GM23338 (cell line): Measurements from ENCODE around the gene FBXO11. TPM values are rescaled to one million over a fixed set of nuclear protein-coding genes. Genes with fewer than 3 reads are reported as not detected.

Source experiments
- ATAC-seq: fragments of 200-7000 bp; cut with Tn5 transposase; 3 replicates; pipeline ENCODE4 v1.9.1; 2020
- DNase-seq: peaks from one replicate; pipeline ENCODE4 v3.0.0-alpha.2; 2015; ENCODE audit warnings: low spot score
- H2AFZ ChIP-seq: fragments of 200-600 bp; sonication (generic); 2 replicates; pipeline ENCODE4 v1.8.0; 2016; ENCODE audit warnings: antibody characterized with exemption, mild to moderate bottlenecking, moderate library complexity
- H3F3A ChIP-seq: fragments of 200-600 bp; sonication (generic); replicated peaks from 2 replicates; pipeline ENCODE4 v1.8.0; 2017; ENCODE audit warnings: antibody characterized with exemption, mixed run types, low read depth
- H3K27ac ChIP-seq: fragments of 200-600 bp; sonication (generic); 2 replicates; pipeline ENCODE4 v1.6.1; 2016; ENCODE audit warnings: low read depth
- H3K27me3 ChIP-seq: fragments of 200-600 bp; sonication (generic); 2 replicates; pipeline ENCODE4 v1.8.0; 2016; ENCODE audit warnings: mild to moderate bottlenecking, mixed run types, moderate library complexity; ENCODE audit not compliant: insufficient read depth
- H3K36me3 ChIP-seq: fragments of 200-600 bp; sonication (generic); 2 replicates; pipeline ENCODE4 v1.8.0; 2016; ENCODE audit warnings: mild to moderate bottlenecking; ENCODE audit not compliant: insufficient read depth
- H3K4me1 ChIP-seq: fragments of 200-600 bp; sonication (generic); 2 replicates; pipeline ENCODE4 v1.8.0; 2016; ENCODE audit warnings: mild to moderate bottlenecking, moderate library complexity; ENCODE audit not compliant: insufficient read depth
- H3K4me2 ChIP-seq: fragments of 200-600 bp; sonication (generic); 2 replicates; pipeline ENCODE4 v1.7.1; 2017; ENCODE audit warnings: mixed run types
- H3K4me3 ChIP-seq: fragments of 200-600 bp; sonication (generic); 2 replicates; pipeline ENCODE4 v1.6.1; 2016; ENCODE audit warnings: mixed run types
- H3K79me2 ChIP-seq: fragments of 200-600 bp; sonication (generic); replicated peaks from 2 replicates; pipeline ENCODE4 v1.8.0; 2017; ENCODE audit warnings: mild to moderate bottlenecking; ENCODE audit not compliant: insufficient read depth
- H3K9me2 ChIP-seq: fragments of 200-600 bp; sonication (generic); 2 replicates; pipeline ENCODE4 v1.8.0; 2017; ENCODE audit not compliant: insufficient read depth
- H4K20me1 ChIP-seq: fragments of 200-600 bp; sonication (generic); replicated peaks from 2 replicates; pipeline ENCODE4 v1.8.0; 2017; ENCODE audit warnings: mild to moderate bottlenecking; ENCODE audit not compliant: insufficient read depth
- H3K27ac Mint-ChIP-seq: 2 replicates; pipeline ENCODE4 v1.8.0; 2020; ENCODE audit warnings: inconsistent platforms, mild to moderate bottlenecking, moderate library complexity, mixed read lengths
- H3K27me3 Mint-ChIP-seq: 3 replicates; pipeline ENCODE4 v1.8.0; 2022; ENCODE audit warnings: low read depth, mild to moderate bottlenecking, moderate library complexity, mixed read lengths, inconsistent platforms; ENCODE audit not compliant: insufficient read depth, poor library complexity
- H3K36me3 Mint-ChIP-seq: 3 replicates; pipeline ENCODE4 v1.8.0; 2021; ENCODE audit warnings: low read depth, mild to moderate bottlenecking, inconsistent platforms, moderate library complexity, mixed read lengths
- H3K4me1 Mint-ChIP-seq: 3 replicates; pipeline ENCODE4 v1.8.0; 2020; ENCODE audit warnings: mild to moderate bottlenecking, inconsistent platforms, mixed read lengths
- H3K4me3 Mint-ChIP-seq: 3 replicates; pipeline ENCODE4 v1.8.0; 2021; ENCODE audit warnings: moderate library complexity, mild to moderate bottlenecking, inconsistent platforms, mixed read lengths
- H3K9me3 Mint-ChIP-seq: 3 replicates; pipeline ENCODE4 v1.8.0; 2020; ENCODE audit warnings: moderate library complexity, mild to moderate bottlenecking, inconsistent platforms, mixed read lengths
- CREB1 ChIP-seq: fragments of 250-450 bp; sonication (Bioruptor Pico); IDR thresholded peaks from 2 replicates; pipeline ENCODE4 v1.5.0; 2020; ENCODE audit warnings: low read depth, mild to moderate bottlenecking, moderate library complexity
- EZH2 ChIP-seq: fragments of 200-600 bp; sonication (generic); IDR thresholded peaks from one replicate; pipeline ENCODE4 v1.8.0; 2017; ENCODE audit warnings: antibody characterized with exemption, mild to moderate bottlenecking, low read depth; ENCODE audit not compliant: unreplicated experiment
- EZH2phosphoT487 ChIP-seq: fragments of 200-600 bp; sonication (generic); IDR thresholded peaks from one replicate; pipeline ENCODE4 v1.8.1; 2018; ENCODE audit warnings: antibody characterized with exemption; ENCODE audit not compliant: unreplicated experiment
- JUNB ChIP-seq: IDR thresholded peaks from one replicate; pipeline ENCODE4 v1.6.1; 2016; ENCODE audit warnings: antibody characterized with exemption; ENCODE audit not compliant: unreplicated experiment
- NANOG ChIP-seq: IDR thresholded peaks from 2 replicates; pipeline ENCODE4 v1.6.1; 2016; ENCODE audit warnings: antibody characterized with exemption, borderline replicate concordance
- POLR2AphosphoS5 ChIP-seq: IDR thresholded peaks from 2 replicates; pipeline ENCODE4 v1.6.1; 2016; ENCODE audit warnings: antibody characterized with exemption, low read depth
- STAT1 ChIP-seq: IDR thresholded peaks from one replicate; pipeline ENCODE4 v1.6.1; 2016; ENCODE audit warnings: antibody characterized with exemption; ENCODE audit not compliant: unreplicated experiment
- ZNF114 ChIP-seq: fragments of 250-450 bp; sonication (Bioruptor Pico); IDR thresholded peaks from 2 replicates; pipeline ENCODE4 v1.5.0; 2020; ENCODE audit warnings: mild to moderate bottlenecking, moderate library complexity
- ZNF331 ChIP-seq: fragments of 250-450 bp; sonication (Bioruptor Pico); IDR thresholded peaks from 2 replicates; pipeline ENCODE4 v1.5.0; 2020; ENCODE audit warnings: low read depth, mild to moderate bottlenecking, moderate library complexity
- polyA plus RNA-seq: library from polyadenylated mRNA; unstranded; fragments of >200 nt; fragmentation: Nextera tagmentation; extraction: Ambion mirVana; gene quantifications from 2 replicates; pipeline ENCODE4 v1.2.1, GENCODE V29; 2016
- total RNA-seq: library from RNA; depleted of rRNA; stranded (reverse); fragments of >200 nt; shearing (Covaris generic); gene quantifications from 2 replicates; pipeline ENCODE4 v1.2.3, GENCODE V29; 2014
- TF ChIP-seq, protein P1 (sequence below): IDR thresholded peaks from one replicate; pipeline ENCODE4 v1.6.1; 2018; ENCODE audit warnings: antibody characterized with exemption; ENCODE audit not compliant: unreplicated experiment
- TF ChIP-seq, protein P2 (sequence below): IDR thresholded peaks from 2 replicates; pipeline ENCODE4 v1.6.1; 2016; ENCODE audit warnings: antibody characterized with exemption
- TF ChIP-seq, protein P3 (sequence below): fragments of 250-450 bp; sonication (Bioruptor Pico); IDR thresholded peaks from 2 replicates; pipeline ENCODE4 v1.5.0; 2020; ENCODE audit warnings: mild to moderate bottlenecking, moderate library complexity
- TF ChIP-seq, protein P4 (sequence below), 2 experiments: fragments of 200-600 bp in 1 of 2; sonication (generic) in 1 of 2; conservative IDR thresholded peaks; 2 replicates each; pipeline versions ENCODE4 v1.5.1 to v1.6.1; 2016 to 2017; ENCODE audit warnings: antibody characterized with exemption in 2 of 2, low read depth in 2 of 2, mild to moderate bottlenecking in 2 of 2, moderate library complexity in 1 of 2

The FBXO11 gene
- total and polyA plus RNA-seq, 2 experiments from 2014 or later: 21.5 to 52.7 TPM

DNA sequence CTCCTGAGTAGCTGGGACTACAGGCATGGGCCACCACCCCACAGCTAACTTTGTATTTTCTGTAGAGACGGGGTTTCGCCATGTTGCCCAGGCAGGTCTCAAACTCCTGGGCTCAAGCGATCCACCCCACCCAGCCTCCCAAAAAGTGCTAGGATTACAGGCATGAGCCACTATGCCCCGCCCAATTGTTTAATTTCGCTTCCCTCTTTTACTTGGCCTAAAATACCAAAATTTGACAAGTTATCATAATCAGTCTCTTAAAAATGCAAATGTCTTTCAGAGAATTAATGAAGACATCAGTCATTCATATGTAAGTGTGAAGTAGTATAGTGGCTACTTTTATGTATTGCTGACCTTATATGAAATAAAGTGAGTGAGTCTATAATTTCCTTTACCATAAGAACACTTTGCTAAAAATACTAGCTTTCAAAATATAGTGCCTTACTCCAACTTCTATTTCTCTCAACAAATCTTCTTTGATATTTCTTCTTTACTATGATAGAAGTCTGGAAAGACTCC is 9.8 kb downstream of the FBXO11 start:
- Histone ChIP-seq H3K4me3 (no peak overlapping the region), H3K27me3 (no peaks in the 10 kb centered on the region), H3K4me1 (peaks cover 35% of the 10 kb centered on the region), H3K36me3 (no peaks in the 10 kb centered on the region), H3K79me2 (peaks cover 99% of the 10 kb centered on the region), H3K9me2 (no peaks in the 10 kb centered on the region), H3F3A (no peaks in the 10 kb centered on the region), H3K27ac (no peak overlapping the region), H4K20me1 (peaks cover 21% of the 10 kb centered on the region), H3K4me2 (no peak overlapping the region), H2AFZ (no peak overlapping the region)
- Mint-ChIP-seq H3K9me3 (no peaks in the 10 kb centered on the region), H3K4me3 (no peak overlapping the region; the same call in 2 of the 3 replicates), H3K36me3 (no peaks in the 10 kb centered on the region), H3K4me1 (peaks cover 49% of the 10 kb centered on the region), H3K27ac (peak overlapping the region; percentile 67), H3K27me3 (no peaks in the 10 kb centered on the region)
- no peak for TF ChIP-seq EZH2
- no peak for TF ChIP-seq POLR2AphosphoS5
- TF ChIP-seq ZNF114 (CRISPR knock-in tag): no peak
- no peak for TF ChIP-seq NANOG
- no peak for TF ChIP-seq JUNB
- TF ChIP-seq ZNF331 (CRISPR knock-in tag): no peak
- TF ChIP-seq, protein P1, sequence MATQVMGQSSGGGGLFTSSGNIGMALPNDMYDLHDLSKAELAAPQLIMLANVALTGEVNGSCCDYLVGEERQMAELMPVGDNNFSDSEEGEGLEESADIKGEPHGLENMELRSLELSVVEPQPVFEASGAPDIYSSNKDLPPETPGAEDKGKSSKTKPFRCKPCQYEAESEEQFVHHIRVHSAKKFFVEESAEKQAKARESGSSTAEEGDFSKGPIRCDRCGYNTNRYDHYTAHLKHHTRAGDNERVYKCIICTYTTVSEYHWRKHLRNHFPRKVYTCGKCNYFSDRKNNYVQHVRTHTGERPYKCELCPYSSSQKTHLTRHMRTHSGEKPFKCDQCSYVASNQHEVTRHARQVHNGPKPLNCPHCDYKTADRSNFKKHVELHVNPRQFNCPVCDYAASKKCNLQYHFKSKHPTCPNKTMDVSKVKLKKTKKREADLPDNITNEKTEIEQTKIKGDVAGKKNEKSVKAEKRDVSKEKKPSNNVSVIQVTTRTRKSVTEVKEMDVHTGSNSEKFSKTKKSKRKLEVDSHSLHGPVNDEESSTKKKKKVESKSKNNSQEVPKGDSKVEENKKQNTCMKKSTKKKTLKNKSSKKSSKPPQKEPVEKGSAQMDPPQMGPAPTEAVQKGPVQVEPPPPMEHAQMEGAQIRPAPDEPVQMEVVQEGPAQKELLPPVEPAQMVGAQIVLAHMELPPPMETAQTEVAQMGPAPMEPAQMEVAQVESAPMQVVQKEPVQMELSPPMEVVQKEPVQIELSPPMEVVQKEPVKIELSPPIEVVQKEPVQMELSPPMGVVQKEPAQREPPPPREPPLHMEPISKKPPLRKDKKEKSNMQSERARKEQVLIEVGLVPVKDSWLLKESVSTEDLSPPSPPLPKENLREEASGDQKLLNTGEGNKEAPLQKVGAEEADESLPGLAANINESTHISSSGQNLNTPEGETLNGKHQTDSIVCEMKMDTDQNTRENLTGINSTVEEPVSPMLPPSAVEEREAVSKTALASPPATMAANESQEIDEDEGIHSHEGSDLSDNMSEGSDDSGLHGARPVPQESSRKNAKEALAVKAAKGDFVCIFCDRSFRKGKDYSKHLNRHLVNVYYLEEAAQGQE: no peak
- no peak for TF ChIP-seq CREB1 (CRISPR knock-in tag)
- TF ChIP-seq, protein P2, sequence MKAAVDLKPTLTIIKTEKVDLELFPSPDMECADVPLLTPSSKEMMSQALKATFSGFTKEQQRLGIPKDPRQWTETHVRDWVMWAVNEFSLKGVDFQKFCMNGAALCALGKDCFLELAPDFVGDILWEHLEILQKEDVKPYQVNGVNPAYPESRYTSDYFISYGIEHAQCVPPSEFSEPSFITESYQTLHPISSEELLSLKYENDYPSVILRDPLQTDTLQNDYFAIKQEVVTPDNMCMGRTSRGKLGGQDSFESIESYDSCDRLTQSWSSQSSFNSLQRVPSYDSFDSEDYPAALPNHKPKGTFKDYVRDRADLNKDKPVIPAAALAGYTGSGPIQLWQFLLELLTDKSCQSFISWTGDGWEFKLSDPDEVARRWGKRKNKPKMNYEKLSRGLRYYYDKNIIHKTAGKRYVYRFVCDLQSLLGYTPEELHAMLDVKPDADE: no peak
- TF ChIP-seq, protein P3, sequence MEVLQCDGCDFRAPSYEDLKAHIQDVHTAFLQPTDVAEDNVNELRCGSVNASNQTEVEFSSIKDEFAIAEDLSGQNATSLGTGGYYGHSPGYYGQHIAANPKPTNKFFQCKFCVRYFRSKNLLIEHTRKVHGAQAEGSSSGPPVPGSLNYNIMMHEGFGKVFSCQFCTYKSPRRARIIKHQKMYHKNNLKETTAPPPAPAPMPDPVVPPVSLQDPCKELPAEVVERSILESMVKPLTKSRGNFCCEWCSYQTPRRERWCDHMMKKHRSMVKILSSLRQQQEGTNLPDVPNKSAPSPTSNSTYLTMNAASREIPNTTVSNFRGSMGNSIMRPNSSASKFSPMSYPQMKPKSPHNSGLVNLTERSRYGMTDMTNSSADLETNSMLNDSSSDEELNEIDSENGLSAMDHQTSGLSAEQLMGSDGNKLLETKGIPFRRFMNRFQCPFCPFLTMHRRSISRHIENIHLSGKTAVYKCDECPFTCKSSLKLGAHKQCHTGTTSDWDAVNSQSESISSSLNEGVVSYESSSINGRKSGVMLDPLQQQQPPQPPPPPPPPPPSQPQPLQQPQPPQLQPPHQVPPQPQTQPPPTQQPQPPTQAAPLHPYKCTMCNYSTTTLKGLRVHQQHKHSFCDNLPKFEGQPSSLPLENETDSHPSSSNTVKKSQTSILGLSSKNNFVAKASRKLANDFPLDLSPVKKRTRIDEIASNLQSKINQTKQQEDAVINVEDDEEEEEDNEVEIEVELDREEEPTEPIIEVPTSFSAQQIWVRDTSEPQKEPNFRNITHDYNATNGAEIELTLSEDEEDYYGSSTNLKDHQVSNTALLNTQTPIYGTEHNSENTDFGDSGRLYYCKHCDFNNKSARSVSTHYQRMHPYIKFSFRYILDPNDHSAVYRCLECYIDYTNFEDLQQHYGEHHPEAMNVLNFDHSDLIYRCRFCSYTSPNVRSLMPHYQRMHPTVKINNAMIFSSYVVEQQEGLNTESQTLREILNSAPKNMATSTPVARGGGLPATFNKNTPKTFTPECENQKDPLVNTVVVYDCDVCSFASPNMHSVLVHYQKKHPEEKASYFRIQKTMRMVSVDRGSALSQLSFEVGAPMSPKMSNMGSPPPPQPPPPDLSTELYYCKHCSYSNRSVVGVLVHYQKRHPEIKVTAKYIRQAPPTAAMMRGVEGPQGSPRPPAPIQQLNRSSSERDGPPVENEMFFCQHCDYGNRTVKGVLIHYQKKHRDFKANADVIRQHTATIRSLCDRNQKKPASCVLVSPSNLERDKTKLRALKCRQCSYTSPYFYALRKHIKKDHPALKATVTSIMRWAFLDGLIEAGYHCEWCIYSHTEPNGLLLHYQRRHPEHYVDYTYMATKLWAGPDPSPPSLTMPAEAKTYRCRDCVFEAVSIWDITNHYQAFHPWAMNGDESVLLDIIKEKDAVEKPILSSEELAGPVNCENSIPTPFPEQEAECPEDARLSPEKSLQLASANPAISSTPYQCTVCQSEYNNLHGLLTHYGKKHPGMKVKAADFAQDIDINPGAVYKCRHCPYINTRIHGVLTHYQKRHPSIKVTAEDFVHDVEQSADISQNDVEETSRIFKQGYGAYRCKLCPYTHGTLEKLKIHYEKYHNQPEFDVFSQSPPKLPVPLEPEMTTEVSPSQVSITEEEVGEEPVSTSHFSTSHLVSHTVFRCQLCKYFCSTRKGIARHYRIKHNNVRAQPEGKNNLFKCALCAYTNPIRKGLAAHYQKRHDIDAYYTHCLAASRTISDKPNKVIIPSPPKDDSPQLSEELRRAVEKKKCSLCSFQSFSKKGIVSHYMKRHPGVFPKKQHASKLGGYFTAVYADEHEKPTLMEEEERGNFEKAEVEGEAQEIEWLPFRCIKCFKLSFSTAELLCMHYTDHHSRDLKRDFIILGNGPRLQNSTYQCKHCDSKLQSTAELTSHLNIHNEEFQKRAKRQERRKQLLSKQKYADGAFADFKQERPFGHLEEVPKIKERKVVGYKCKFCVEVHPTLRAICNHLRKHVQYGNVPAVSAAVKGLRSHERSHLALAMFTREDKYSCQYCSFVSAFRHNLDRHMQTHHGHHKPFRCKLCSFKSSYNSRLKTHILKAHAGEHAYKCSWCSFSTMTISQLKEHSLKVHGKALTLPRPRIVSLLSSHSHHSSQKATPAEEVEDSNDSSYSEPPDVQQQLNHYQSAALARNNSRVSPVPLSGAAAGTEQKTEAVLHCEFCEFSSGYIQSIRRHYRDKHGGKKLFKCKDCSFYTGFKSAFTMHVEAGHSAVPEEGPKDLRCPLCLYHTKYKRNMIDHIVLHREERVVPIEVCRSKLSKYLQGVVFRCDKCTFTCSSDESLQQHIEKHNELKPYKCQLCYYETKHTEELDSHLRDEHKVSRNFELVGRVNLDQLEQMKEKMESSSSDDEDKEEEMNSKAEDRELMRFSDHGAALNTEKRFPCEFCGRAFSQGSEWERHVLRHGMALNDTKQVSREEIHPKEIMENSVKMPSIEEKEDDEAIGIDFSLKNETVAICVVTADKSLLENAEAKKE (CRISPR knock-in tag): no peak
- TF ChIP-seq, protein P4, sequence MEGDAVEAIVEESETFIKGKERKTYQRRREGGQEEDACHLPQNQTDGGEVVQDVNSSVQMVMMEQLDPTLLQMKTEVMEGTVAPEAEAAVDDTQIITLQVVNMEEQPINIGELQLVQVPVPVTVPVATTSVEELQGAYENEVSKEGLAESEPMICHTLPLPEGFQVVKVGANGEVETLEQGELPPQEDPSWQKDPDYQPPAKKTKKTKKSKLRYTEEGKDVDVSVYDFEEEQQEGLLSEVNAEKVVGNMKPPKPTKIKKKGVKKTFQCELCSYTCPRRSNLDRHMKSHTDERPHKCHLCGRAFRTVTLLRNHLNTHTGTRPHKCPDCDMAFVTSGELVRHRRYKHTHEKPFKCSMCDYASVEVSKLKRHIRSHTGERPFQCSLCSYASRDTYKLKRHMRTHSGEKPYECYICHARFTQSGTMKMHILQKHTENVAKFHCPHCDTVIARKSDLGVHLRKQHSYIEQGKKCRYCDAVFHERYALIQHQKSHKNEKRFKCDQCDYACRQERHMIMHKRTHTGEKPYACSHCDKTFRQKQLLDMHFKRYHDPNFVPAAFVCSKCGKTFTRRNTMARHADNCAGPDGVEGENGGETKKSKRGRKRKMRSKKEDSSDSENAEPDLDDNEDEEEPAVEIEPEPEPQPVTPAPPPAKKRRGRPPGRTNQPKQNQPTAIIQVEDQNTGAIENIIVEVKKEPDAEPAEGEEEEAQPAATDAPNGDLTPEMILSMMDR (conservative IDR thresholded peaks at IDR 0.05; ENCODE audit: low read depth in 2 of 2): no peak
- TF ChIP-seq EZH2phosphoT487: no peak
- TF ChIP-seq STAT1: no peak
- DNase-seq (no peak), ATAC-seq (peak; percentile 34; the same call in 1 of the 3 replicates)
